GM12865 (cell line): ENCODE data around the gene SMARCA4.
A peak's percentile ranks its signal among the peaks of the same experiment; 100 is the strongest.

Source experiments
- DNase-seq: peaks from one replicate; pipeline ENCODE4 v3.0.0; 2010; ENCODE audit warnings: low read depth
- H3K4me3 ChIP-seq: 2 replicates; pipeline ENCODE4 v1.5.1; 2011; ENCODE audit warnings: mild to moderate bottlenecking, low read depth, low read length, control low read depth
- TF ChIP-seq, protein P1 (sequence below): IDR thresholded peaks from 2 replicates; pipeline ENCODE4 v1.5.1; 2011; ENCODE audit warnings: low read length, control low read depth, low read depth, inconsistent platforms; ENCODE audit not compliant: insufficient read depth; ENCODE audit errors: missing control alignments

The SMARCA4 gene

DNA sequence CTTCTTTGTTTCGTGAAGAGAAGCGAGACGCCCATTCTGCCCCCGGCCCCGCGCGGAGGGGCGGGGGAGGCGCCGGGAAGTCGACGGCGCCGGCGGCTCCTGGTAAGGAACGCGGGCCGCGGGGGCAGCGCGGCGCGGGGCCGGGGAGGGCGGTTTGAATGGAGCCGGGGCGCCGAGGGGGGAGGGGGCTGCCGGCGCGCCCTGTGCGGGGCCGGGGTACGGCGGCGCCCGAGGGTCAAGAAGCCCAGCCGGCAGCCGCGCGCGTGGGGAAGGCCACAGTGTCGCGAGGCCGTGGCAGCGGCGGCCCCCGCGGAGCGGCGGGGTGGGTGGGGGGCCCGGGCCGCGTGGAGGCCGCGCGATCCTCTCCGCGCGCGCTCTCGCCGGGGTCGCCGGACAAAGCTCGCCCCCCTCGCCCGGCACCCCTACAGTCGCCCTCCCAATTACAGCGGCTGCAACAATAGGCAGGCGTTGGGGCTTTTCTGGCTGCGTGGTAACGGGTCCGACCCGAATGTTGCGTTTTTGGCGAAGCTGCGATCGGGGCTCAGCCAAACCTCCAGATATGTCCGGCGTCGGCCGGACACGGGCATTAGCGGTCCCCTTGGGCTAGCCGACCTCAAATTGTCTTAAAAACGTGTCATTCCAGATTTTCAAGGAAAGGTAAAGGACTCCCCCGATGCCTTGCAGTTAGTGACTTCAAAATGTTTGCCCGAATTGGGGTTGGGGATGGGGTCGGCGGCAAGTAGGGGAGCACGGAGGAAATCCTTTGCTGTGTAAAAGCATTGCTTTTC lies 437 bp downstream of the SMARCA4 start:
- TF ChIP-seq, protein P1, sequence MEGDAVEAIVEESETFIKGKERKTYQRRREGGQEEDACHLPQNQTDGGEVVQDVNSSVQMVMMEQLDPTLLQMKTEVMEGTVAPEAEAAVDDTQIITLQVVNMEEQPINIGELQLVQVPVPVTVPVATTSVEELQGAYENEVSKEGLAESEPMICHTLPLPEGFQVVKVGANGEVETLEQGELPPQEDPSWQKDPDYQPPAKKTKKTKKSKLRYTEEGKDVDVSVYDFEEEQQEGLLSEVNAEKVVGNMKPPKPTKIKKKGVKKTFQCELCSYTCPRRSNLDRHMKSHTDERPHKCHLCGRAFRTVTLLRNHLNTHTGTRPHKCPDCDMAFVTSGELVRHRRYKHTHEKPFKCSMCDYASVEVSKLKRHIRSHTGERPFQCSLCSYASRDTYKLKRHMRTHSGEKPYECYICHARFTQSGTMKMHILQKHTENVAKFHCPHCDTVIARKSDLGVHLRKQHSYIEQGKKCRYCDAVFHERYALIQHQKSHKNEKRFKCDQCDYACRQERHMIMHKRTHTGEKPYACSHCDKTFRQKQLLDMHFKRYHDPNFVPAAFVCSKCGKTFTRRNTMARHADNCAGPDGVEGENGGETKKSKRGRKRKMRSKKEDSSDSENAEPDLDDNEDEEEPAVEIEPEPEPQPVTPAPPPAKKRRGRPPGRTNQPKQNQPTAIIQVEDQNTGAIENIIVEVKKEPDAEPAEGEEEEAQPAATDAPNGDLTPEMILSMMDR: no peak
- H3K4me3 ChIP-seq: peak overlapping the region; percentile 81
- peak; percentile 53 for DNase-seq

DNA sequence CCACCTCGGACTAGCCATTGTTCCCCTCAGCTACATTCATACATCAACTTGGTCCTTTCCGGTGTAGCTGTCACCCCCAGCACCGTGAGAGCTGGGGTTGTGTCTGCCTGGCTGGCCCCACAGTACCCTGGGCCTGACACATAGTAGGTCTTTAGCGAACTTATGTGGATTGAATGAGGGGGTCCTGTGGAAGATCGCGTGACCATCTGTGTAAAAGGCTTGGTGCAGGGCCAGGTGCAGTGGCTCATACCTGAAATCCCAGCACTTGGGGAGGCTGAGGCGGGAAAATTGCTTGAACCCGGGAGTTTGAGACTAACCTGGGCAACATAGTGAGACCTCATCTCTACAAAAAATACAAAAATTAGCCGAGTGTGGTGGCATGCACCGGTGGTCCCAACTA lies 2.0 kb downstream of the SMARCA4 start:
- peak; percentile 32 for DNase-seq
- H3K4me3 ChIP-seq: peak overlapping the region; percentile 81; the same call in 1 of the 2 replicates
- TF ChIP-seq, protein P1: no peak

DNA sequence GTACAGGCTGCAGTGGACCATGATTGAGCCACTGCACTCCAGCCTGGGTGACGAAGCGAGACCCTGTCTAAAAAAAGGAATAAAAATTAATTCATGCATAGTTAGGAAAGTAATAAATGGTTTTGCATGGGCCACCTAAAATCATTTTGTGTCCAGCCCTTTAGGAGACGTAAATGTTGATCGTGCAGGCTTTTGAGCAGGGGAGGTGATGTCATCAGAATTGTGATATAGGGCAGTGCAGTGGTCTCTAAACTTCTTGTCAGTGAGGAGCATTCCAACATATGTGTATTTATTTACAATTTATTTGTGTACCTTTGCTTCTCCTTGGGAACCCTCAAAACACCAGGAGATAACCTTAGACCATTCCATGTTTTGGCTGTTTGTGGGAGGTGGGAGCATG lies 3.0 kb downstream of the SMARCA4 start:
- no peak for DNase-seq
- no peak overlapping the region for H3K4me3 ChIP-seq

DNA sequence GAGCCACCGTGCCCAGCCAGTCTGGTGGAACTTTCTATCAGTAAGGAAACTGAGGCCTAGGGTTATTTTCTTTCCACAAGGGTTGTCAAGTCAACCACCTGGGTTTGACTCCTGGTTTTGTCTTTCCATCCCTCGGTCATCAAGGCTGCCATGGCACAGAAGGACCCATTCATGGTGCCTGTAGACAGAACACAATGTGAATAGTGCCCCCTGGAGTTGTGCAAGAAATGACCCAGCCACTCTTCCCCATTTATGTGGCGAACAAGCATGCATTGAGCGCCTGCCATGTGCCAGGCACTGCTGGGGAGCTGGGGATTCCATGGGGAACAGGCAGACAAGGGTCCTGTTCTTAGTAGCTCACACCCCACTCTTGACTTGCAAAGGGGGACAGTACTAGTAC lies 4.1 kb downstream of the SMARCA4 start:
- no peak for DNase-seq
- TF ChIP-seq, protein P1: peak; percentile 8
- no peak overlapping the region for H3K4me3 ChIP-seq

More for the DNA sequence above, 3.0 kb downstream of the SMARCA4 start:
- TF ChIP-seq, protein P1: no peak

DNA sequence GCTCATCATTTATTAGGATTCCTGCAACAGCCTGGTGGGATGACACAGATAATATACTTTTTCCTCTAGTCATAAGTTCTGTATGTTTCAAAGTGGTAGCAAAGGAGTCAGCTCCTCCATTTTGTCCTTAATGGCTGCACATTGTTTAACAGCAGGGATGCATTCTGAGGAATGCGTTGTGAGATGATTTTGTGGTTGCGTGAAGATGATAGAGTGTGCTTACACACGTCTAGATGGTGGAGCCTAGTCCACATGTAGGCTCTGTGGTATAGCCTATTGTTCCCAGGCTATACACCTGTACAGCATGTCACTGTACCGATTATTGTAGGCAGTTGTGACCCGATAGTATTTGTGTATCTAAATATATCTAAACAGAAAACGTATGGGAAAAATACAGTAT lies 4.6 kb downstream of the SMARCA4 start:
- H3K4me3 ChIP-seq: no peak overlapping the region
- DNase-seq: no peak
- TF ChIP-seq, protein P1: no peak

DNA sequence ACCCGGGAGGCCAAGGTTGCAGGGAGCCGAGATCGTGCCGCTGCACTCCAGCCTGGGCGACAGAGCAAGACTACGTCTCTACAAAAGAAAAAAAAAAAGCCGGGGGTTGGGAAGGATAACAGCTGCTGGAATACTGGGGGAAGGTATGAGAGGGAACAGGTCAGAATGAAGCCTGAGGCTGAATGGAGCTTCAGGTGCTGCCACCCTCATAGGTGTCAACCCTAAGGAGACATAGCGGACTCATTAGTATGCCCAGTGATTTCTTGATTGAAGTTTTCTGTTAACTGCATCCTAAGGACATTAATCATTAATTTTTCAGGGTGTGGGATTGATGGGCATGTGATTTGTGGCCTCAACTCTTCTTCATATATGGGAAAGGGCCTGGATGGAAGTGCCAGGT lies 6.0 kb downstream of the SMARCA4 start:
- TF ChIP-seq, protein P1: no peak
- no peak overlapping the region for H3K4me3 ChIP-seq
- DNase-seq: no peak
